ENCODE results near the gene MAIP1.
"Not testable (repeated sequence)": the region's sequence is repeated elsewhere in the genome, so short reads cannot be mapped to it uniquely, and the experiment has no call there.

Gene MAIP1, protein sequence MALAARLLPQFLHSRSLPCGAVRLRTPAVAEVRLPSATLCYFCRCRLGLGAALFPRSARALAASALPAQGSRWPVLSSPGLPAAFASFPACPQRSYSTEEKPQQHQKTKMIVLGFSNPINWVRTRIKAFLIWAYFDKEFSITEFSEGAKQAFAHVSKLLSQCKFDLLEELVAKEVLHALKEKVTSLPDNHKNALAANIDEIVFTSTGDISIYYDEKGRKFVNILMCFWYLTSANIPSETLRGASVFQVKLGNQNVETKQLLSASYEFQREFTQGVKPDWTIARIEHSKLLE

DNA sequence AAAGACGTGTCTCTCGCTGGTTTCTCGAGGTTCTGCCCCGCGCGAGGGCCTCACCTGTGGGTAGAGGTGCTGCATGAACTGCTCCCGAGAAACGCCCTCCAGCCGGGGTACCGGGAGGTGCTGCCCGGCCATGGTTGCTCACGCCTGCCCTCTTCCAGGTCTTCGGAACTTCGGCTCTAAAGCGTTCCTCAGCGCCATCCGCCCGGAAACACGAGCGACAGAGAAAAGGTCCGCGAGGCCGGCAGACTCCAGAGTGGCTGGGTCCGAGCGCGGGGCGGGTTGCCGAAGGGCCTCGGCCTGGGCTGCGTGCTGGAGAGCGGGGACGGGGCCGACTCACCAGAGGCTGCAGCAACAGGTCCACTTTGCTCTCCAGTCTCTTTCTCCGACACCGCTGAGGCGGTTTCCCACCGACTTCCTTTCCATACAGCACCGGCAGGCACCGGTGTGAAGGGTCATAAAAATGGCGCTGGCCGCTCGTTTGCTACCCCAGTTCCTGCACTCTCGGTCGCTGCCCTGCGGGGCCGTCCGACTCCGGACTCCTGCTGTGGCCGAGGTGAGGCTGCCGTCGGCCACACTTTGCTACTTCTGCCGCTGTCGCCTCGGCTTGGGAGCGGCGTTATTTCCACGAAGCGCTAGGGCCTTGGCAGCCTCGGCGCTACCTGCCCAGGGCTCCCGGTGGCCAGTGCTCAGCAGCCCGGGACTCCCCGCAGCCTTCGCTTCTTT lies at the start of gene MAIP1, which contains the start of gene TYW5:
MAIP1 (plus strand) TSS at position 244 of the 723 bp plus-strand sequence; CDS start at position 461, 217 bp downstream.
TYW5 (minus strand) TSS at position 153 of the 723 bp plus-strand sequence; CDS start at position 132, 21 bp downstream.
- DNase-seq, result peak; percentile 81

DNA sequence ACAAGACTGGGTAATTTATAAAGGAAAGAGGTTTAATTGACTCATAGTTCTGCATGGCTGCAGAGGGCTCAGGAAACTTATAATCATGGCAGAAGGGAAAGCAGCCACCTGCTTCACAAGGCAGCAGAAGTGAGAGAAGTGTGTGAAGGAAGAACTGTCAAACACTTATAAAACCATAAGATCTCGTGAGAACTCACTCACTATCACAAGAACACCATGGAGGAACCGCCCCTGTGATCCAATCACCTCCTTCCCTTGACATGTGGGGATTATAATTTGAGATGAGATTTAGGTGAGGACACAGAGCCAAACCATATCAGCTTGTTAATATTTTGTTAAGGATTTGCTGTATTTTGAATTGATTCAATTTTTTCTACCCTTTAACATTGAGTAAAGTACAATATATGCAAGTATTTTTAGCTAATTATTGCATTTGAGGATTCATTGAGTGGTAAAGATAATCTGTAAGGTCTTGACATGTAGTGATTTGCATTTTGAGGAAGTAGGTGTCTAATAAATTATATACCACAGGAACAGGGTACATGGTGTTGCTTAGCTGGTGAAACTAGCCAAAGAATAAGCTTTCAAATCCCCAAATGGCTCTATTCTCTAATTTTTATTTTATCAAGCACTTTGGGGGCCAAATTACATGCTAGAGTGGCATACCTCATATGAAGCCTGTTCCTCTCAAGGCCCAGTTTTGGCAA lies 48.2 kb upstream of the MAIP1 start:
- DNase-seq, result no peak

DNA sequence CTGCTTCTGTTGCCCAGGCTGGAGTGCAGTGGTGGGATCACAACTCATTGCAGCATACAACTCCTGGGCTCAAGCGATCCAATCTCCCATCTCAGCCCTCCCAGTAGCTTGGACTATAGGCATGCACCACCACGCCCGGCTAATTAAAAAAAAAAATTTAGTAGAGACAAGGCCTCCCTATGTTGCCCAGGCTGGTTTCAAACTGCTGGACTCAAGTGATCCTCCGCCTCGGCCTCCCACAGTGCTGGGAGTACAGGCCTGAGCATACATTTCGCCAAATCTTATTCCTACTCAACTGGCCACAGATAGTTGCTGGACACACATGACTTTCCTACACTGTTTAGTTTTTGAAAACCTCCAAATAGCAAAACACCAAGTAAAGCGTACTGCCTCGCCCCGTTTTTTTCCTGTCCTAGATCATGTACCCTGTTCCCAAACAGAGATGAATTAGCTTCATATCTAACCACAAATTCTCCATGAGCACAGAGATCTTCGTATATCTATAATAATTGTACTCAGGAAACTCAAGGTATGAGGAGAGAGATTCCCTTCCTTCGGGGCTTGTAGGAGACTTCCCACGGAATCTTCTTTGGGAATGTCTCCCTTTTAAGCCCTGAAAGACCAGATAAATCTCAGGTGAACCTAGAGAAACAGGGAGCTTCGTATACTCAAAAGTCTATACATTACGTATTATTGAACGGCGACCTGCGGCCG lies 44.9 kb upstream of the MAIP1 start:
- no peak for DNase-seq

DNA sequence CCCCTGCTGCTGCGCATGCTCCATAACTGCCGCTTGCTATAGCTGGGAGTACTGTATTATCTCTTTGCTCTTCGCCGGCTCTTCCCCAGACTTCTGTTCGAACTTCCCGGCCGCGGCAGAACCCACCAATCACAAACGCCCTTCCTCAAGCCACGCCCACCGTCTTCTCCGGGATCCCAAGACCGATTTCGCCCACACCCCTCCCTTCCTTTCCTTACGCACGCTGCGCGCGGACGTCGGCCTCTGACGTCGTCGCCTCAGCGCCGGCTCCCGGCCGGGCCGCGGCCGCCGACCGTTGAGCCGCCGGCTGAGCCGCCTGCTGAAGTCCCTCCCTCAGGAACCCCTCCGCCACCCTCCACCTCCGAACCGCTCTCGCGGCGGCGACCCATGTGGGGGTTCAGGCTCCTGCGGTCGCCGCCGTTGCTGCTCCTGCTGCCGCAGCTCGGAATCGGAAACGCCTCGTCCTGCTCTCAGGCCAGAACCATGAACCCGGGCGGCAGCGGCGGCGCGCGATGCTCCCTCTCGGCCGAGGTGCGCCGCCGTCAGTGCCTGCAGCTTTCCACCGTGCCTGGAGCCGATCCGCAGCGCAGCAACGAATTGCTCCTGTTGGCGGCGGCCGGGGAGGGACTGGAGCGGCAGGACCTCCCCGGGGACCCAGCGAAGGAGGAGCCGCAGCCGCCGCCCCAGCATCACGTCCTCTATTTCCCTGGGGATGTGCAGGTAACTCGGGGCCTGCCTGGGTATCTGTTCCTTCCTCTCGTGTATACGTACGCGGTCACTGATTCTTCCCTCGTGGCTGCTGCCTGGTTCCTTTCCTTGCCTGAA lies 44.1 kb upstream of the MAIP1 start, which contains the start of gene C2orf69:
C2orf69 (plus strand) TSS at position 242 of the 825 bp plus-strand sequence; CDS start at position 388, 146 bp downstream.
- peak; percentile 92 for DNase-seq

DNA sequence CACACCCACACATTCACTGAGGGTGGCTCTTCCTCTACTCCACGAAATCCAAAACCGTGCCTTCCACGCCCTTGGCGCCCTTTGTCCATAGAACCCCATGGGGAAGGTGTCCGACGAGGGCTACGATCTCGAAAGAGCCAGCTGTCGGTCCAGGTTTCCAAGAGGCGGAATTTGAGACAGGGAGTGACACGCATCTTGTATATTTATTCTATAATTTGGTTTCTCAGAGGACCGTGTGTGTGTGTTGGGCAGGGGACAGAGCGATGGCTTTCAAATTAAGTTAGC lies 43.6 kb upstream of the MAIP1 start:
- DNase-seq, result no peak

DNA sequence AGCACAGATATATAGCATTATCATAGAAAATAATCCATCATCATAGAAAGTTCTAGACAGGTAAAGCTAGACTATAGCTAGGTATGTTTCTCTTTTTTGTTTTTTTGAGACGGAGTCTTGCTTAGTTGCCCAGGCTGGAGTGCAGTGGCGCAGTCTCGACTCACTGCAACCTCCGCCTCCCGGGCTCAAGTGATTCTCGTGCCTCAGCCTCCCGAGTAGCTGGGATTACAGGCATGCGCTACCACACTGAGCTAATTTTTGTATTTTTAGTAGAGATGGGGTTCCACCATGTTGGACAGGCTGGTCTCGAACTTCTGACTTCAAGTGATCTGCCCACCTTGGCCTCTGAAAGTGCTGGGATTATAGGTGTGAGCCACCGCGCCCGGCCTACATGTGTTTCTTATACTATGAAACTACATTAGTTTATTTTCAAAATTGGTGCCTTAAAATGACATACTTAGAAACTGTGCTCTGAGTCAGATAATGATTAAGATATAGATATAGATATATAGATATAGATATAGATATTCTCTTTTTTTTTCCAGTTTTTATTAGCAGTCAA lies 42.7 kb upstream of the MAIP1 start:
- DNase-seq, result not testable (repeated sequence)

DNA sequence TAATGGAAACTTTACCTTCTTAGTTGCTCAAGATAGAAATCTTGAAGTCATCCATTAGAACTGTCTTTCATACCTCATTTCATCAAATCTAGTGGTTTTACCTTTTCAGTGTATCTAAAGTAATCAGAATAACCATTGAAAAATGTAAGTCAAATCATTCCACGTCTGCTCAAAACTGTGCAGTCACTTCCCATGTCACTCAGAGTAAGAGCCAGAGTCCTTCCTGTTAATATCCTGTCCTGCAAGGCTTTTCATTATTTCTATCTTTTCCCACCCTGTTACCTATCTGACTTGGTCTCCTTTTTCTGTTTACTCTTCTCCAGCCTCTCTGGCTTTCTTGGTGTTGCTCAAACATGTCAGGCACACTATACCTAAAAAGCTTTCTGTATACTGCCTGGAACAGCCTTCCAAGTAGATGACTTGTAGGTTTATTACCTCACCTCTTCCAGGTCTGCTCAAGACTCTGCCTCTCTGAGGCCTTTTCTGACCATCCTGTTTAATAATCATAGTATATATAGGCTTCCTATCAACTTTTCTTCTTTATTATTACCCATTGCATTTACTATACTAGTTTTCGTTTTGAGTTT lies 40.9 kb upstream of the MAIP1 start:
- DNase-seq, result no peak

DNA sequence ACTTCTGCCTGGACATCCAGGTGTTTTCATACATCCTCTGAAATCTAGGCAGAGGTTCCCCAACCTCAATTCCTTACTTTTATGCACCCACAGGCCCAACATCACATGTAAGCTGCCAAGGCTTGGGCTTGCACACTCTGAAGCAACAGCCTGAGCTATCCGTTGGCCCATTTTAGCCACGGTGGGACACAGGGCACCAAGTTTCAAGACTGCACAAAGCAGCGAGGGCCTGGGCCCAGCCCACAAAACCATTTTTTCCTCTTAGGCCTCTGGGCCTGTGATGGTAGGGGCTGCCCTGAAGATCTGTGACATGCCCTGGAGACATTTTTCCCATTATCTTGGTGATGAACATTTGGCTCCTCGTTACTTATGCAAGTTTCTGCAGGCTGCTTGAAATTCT lies 38.4 kb upstream of the MAIP1 start:
- DNase-seq, result no peak

DNA sequence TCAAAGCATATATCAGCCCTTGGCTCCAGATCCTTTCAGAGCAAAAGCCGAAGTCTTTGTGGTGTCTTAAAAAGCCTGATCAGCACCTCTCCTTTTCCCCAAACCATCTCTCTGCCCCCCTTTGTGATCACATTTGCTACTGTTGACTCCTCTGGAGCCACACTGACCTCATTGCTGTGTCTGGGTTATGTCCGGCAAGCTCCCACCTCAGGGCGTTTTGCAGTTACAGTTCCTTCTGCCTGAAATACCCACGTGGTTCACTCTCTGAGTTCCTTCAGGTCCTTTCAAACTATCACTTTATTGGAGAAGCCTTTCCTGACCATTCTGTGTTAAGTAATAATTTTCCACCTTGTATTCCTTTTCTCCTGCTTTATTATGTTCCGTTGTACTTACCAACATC lies 32.5 kb upstream of the MAIP1 start:
- DNase-seq, result no peak

DNA sequence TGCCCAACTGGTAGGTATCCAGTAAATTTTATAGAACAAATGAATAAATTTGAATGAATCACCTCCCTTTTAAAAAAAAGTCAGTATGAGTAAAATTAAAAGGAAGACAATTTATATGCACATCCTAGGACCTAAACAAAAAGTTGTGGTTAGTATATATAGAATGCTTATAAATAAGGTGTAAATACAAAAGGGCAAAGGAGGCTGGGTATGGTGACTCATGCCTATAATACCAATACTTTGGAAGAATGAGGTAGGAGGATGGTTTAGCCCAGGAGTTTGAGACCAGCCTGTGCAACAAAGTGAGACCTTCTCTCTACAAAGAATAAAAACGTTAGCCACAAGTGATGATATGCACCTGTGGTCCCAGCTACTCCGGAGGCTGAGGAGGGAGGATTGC lies 31.5 kb upstream of the MAIP1 start:
- DNase-seq, result no peak

DNA sequence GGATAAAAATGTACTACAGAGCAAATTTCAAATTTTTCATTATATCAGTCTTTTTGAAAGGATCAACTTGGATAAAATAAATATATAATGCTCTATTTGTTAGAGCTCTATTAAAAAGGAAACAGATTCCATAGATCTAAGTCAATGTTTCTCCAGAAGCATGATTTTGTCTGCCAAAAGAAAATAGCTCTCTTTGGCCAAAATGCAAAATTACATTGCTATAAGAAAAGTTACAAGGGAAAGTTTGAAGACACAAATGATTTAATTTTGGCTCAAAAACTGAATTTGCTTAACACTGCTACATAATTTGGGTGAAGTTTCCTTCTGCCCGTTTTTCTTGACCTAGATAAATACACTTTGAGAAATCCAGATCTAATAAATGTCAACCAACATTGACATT lies 28.6 kb upstream of the MAIP1 start:
- DNase-seq, result no peak

DNA sequence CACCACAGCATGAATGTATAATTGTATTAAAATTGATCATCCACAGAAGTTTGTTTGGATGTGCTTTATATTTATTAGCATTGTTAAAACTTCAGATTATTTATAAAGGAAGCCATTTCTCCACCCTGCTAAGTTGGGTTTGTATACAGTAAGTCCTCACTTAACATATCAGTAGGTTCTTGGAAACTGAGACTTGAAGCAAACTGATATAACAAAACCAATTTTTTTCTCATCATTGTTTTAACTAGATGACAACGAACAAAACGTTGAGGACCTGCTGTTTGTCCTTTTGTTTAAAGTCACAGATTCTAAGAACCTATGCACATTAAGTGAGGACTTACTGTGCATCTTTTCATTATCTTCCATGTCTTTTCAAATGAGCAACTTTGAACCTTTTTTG lies 27.2 kb upstream of the MAIP1 start:
- no peak for DNase-seq

DNA sequence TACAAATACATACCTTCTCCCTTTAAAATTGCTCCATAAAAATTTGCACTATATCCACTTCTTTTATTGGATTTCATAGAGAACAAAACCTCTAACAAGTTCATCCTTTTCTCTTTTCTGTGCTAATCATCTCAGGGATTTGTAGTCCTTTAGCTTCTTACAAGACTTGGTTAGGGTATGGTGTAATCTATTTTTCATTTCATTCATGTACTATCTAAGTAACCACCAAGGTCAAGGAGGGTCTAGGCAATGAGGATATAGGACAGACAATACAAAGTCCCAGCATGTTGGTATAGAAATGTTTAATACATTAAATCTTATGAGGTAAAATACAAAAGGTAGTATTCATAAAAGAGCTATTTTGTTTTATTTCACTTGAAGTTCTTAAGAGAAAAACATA lies 26.8 kb upstream of the MAIP1 start:
- no peak for DNase-seq

DNA sequence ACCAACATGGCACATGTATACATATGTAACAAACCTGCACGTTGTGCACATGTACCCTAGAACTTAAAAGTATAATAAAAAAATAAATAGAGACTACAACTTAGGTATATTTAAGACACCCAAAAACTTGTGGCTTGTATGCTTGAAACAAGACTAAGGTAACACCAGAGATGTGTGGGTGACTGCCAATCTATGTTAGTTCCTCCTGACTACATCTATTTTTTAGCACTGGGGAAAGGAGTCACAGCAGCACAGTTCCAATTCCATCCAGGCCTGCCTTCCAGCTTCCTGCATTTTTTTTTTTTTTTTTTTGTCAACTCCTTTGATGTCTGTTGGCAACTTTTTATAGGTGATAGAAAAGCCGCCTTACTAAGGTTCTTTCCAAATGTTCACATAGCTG lies 26.1 kb upstream of the MAIP1 start:
- no peak for DNase-seq

DNA sequence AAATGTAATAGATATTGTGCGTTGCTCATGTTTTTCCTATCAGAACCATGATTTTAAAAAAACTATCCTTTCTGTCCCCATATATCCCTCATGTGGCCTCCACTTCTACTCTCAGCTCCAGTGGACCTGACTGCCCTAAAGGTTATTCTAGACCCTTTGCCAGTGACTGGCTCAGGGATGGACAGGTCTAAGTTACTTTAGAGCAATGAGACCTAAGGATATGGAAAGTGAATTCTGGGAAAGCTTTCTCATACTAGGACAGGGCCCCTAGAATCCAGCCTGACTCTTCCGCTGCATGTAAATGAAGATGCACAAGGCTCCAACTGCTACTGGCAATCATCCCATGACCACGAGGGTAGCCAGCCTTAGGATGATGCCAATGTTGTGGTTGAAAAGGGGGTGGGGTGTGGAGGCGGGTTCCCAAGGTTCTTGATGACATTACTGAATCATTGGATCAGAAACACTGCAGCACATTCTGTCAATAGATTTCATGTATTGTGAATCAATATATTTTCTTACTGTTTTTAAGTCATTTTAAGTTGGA lies 23.0 kb upstream of the MAIP1 start:
- no peak for DNase-seq

DNA sequence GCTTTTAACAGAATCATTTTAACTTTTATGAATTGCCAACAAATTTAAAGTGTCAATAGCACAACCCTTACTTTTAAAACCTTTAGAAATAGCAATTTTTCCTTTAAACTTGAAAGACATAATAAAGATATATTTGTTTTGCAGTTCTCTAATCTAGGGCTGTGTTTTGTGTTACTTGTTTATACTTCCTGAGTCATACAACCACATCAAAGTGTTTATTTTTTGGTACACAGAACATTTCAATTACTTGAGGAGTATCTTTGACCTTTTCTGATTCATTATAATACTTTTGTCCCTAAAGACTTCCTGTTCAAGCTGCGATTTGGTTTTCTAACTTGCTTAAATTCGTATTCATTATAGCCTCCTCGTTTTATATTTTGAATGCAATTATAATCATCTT lies 21.9 kb upstream of the MAIP1 start:
- no peak for DNase-seq

DNA sequence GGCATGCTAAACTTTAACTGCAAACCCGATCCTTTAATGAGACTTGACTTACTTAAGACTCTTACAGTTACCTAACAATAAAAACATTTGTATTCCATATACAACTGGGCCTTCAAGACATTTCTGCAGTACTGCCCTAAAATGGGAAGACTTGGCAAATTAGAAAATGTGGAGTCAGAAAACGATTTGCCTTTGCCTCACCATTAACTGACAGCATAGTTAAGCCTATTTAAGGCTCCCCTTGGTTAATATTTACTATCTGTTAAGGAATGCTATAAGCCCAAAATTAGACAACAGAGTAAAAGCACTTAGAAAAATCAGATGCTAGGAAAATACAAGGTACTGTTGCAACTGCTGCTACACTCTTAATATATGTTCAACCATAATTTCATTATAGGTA lies 18.8 kb upstream of the MAIP1 start:
- no peak for DNase-seq

DNA sequence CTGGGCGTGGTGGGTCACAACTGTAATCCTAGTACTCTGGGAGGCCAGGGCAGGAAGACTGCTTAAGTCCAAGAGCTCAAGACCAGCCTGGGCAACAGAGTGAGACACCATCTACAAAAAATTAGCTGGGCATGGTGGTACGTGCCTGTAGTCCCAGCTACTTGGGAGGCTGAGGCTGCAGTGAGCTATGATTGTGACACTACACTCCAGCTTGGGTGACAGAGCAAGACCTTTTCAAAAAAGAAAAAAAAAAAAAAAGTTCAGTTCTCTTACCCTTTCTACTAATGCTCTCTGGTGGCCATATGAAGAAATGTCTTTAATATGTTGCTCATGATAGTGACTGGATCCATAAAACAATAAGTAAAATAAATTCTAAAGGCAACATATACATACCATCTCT lies 15.0 kb upstream of the MAIP1 start:
- no peak for DNase-seq

DNA sequence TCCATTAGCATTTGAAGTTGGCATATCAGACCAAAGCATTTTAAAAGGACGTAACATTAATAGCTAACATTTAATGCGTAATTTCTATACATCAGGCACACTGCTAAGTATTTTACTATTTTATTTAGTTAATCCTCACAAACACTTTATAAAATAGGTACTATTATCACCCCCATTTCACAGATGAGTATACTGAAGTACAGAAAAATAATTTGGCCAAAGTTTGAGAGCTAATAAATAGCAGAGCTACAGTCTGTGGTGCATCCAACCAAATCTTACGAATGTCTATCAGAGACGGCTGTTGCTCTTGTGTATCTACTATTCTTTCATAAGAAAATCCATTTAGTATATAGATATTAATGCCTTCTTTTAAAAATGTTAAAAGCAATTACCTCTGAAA lies 12.0 kb upstream of the MAIP1 start:
- no peak for DNase-seq

DNA sequence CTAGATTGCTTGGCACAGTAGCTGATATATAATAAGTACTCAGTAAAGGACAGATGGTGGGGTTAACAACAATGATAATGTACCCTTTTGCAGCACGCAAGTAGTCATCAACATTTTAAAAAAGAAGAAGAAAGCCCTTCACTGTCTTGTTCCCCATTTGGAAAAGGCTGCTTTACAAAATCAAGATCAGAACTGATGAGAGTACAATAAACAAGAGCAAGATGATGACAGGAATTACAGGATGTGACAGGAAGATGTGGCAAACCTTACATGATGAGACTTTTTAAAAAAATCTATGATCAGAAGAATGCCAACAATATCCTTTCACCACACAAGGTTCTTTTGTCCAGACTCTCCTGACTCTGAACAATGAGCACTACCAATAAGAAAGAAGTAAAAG lies 9.2 kb upstream of the MAIP1 start:
- no peak for DNase-seq

DNA sequence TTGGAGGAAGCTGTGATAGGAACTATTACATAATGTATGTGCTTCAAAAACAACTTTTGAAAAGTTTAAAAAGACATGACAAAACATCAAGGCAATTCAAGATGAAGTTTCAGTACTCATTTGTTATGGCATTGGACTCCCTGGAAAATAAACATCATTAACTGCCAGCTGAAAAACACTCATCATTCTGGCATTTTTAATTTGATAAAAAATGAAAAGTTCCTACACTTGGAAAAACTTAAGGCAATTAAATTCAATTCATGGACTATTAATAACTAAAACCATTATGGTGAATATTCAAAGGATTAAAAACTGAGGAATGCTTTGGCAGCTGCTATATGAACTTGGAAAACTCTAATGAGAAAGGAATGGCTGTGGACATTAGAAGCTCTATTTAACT lies 8.5 kb upstream of the MAIP1 start:
- no peak for DNase-seq

Measured in NCI-H2107 (cell line).